CD1c-positive myeloid dendritic cell (primary cell): ENCODE results near the gene MAGI2.
"Not testable (repeated sequence)": the region's sequence is repeated elsewhere in the genome, so short reads cannot be mapped to it uniquely, and the experiment has no call there.

ENCODE experiments used
- DNase-seq: peaks from one replicate; pipeline ENCODE4 v3.0.0-alpha.2; 2016; ENCODE audit errors: extremely low spot score

The MAGI2 gene

DNA sequence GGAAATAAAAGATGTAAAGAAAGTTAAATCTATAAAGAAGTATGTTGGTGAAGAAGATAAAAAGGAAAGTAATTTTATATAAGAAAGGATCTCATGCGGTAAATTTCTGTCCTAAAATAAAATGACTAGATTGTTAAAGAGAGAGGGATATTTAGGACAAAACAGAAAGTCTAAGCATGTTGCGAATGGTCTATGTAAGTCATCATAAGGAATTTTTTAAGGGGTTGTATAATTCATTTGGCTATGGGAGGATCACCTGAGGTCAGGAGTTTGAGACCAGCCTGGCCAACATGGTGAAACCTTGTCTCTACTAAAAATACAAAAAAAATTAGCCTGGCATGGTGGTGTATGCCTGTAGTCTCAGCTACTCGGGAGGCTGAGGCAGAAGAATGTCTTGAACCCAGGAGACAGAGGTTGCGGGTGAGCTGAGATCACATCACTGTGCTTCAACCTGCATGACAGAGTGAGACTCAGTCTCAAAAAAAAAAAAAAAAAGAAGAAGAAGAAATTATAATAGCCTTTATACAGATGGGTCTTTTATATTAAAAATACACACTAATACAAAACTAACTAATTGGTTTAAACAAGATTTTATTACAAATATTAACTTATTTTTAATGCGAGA, 294.3 kb downstream of the MAGI2 start:
- DNase-seq: no peak

DNA sequence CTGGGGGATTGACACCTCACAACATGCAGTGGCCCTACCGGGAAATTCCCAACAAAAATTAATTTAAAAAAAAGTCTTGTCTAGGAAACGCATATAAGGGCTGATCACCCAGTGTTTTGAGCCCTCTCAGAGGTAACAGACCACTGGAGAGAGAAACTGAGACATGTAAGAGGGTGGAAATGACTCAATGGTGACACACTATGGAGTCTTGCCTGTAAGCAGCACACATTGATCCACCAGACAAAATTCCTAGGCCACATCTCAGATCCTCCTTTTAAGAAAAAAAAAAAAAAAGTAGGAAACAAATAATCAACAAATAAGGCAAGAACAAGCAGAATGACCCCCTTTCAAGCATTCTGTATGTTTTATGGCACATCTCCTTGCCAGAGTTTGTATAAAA, 296.2 kb downstream of the MAGI2 start:
- no peak for DNase-seq

DNA sequence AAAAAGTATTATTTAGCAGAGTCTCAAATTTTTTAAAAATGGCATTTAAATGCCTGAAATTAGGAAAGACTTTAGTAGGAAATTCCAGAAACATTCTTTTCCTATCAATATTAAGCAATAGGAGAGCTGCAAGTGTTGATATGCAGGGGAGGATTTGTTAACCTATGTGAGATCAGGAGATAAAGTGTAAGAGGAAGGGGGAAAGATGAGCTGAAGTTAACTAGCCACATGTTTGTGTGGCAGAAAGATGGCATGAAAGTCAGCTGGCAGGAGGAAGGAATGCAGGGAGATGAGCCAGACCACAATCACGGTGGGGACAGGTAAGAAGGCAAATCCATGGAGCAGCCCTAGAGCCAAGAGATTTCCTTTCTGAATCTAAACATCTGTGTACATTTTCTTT, 303.6 kb downstream of the MAGI2 start:
- no peak for DNase-seq

DNA sequence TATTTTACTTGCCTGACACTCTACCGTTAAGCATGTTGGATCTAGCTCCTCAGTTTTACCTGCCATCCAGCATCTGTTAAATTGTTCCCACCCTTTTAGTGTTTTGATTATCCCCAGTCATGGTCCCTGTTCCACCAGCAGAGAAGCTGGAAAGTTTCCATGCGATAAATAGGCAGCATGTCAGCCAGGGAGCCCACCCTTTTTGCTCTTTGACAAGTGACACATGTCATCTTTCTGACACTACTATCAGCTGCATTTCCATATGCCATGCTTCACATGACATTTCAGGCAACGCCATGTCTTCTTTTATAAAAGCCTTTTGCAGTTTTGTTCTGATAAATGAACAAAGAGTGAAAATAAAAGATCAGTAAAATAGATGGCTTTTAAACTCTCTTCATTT, 310.8 kb downstream of the MAGI2 start:
- no peak for DNase-seq

DNA sequence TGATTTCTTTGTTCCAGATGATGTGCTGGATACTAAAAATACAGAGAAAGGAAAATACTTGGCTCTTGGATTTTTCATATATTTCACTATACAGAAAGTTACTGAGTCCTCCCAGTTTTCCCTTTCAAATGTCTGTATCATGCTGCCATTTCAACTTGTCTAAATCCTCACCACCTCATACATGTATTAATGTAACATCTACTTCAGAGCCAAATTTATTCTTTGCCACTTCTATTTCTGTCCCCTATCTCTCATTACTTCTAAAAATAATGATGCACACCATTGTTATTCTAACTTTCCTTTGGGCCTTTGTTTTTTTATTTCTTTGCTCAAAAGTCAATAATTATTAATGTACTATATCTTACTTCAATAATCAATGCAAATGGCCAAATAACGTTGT, 312.2 kb downstream of the MAGI2 start:
- no peak for DNase-seq

GRCh38 chr7:79137942-79138341, 315.5 kb downstream of the MAGI2 start:
- DNase-seq: no peak

DNA sequence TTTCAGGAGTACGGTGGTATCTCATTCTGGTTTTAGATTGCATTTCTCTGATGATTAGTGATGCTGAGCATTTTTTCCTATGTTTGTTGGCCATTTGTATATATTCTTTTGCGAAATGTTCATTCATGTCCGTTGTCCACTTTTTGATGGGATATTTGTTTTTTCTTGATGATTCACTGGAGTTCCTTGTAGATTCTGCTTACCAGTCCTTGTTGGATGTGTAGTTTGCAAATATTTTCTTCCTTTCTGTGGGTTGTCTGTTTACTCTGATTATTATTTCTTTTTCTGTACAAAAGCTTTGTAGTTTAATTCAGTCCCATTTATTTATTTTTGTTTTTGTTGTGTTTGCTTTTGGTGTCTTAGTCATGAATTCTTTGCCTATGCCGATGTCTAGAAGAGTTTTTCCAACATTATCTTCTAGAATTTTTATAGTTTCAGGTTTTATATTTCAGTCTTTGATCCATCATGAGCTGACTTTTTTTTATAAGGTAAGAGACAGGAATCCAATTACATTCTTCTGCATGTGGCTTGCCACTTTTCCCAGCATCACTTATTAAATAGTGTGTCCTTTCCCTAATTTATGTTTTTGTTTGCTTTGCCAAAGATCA, 320.5 kb downstream of the MAGI2 start:
- no peak for DNase-seq

- DNase-seq: no peak
Measured at GRCh38 chr7:79130715-79131114, 322.8 kb downstream of the MAGI2 start.

GRCh38 chr7:79124331-79124730, 329.1 kb downstream of the MAGI2 start:
- no peak for DNase-seq

GRCh38 chr7:79118143-79118542, 335.3 kb downstream of the MAGI2 start:
- DNase-seq: no peak

DNA sequence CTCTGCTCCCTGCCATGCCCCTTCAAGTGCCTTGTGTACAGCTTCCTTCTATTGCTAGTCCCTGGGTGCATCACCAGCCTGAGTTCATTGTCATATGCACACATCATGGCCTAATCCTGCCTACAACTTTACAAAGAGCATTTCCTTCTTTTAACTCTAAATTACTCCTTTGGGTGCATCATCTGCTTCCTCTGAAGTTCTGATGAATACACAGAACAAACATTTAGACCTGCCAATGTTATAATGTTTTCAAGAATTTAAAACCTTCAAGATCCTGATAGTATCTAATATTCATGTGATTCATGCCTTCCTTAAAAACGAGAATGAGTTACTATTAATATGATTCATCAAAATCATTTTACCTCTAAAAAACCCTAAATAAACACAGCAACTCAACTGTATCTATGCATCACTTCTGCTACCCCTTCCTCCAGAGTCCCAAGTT, 357.1 kb downstream of the MAGI2 start:
- DNase-seq: no peak

DNA sequence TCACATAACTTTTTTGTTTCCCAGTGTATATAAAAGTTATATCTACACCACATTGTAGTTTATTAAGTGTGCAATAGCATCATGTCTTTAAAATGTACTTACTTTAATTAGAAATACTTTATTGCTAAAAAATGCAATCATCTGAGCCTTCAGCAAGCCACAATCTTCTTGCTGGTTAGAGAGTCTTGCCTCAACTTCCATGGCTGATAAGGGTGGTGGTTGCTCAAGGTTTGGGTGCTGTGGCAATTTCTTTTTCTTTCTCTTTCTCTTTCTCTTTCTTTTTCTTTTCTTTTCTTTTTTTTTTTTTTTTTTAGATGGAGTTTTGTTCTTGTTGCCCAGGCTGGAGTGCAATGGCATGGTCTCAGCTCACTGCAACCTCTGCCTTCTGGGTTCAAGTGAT, 360.0 kb downstream of the MAGI2 start:
- no peak for DNase-seq

- DNase-seq: no peak
Measured at GRCh38 chr7:79091661-79092060, 361.8 kb downstream of the MAGI2 start.

DNA sequence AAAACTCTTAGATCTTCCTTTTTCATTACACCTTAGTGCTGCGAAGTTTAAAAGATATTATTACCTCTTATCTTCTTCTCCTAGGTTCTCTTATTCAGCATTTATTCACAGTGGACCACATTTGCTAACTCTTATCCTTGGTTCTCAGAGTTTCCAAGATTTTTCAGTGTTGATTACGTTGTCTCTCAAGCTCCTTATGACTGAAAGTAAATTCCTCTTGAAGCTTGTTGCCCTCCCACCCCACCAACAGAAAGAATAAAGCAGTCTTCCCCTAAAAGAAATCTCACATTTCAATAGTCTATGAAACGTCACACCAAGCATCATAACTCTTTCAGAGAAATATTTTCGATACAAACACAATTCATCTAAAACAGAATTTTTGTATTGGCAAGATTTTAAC, 362.5 kb downstream of the MAGI2 start:
- no peak for DNase-seq

GRCh38 chr7:79090543-79090942, 362.9 kb downstream of the MAGI2 start:
- DNase-seq: no peak

DNA sequence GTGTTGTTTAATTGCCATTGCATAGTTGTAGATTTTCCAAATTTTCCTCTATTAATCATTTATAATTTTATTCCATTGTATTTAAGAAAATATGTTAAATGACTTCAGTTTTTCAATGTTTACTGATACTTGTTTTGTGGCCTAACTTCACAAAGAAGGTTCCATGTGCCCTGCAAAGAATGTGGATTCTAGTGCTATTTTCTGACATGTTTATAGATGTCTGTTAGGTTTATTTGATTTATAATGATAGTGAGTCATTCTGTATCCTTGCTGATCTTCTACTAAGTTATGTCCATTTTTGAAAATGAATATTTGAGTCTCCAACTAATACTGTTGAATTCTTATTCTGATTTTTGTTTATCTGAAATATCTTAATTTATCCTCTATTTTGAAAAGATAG, 369.0 kb downstream of the MAGI2 start:
- no peak for DNase-seq

DNA sequence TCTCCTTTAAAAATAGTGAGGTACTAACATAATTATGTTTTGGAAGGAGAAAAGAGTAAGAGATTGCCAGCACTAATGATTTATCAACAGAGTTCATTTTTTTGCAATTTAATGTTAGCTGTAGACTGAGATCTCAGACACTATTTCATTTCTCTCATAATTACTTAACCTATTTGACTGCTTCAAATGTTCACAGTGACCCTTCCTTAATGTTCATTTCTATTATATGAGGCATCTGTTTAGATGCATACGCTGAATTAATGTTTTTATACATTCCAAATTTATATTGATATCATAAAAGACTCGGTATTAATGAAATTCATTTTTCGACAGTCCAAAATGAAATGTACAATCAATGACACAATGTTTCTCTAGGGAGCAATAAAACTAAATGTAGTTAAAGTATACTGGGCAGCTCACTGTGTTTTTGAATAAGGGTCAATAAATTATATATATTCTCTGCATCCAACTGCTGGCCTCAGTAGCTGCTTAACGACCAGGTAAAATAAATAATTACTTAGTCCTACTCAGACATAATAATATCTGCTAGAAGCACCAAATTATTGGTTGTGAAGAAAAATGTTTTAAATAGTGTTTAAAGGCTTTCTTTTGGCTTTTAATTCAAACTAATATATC, 373.4 kb downstream of the MAGI2 start:
- DNase-seq: no peak

- no peak for DNase-seq
Measured at GRCh38 chr7:79078273-79078672, 375.2 kb downstream of the MAGI2 start.

DNA sequence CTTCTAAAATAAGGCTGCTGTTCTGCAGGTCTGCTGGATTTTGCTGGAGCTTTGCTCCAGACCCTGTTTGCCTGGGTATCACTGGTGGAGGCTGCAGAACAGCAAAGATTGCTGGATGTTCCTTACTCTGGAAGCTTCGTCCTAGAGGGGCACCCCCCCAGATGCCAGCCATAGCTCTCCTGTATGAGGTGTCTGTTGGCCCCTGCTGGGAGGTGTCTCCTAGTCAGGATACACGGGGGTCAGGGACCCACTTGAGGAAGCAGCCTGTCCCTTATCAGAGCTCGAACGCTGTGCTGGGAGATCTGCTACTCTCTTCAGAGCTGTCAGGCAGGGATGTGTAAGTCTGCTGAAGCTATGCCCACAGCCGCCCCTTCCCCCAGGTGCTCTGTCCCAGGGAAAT, 382.3 kb downstream of the MAGI2 start:
- not testable (repeated sequence) for DNase-seq

GRCh38 chr7:79064187-79064823, 389.2 kb downstream of the MAGI2 start:
- no peak for DNase-seq

DNA sequence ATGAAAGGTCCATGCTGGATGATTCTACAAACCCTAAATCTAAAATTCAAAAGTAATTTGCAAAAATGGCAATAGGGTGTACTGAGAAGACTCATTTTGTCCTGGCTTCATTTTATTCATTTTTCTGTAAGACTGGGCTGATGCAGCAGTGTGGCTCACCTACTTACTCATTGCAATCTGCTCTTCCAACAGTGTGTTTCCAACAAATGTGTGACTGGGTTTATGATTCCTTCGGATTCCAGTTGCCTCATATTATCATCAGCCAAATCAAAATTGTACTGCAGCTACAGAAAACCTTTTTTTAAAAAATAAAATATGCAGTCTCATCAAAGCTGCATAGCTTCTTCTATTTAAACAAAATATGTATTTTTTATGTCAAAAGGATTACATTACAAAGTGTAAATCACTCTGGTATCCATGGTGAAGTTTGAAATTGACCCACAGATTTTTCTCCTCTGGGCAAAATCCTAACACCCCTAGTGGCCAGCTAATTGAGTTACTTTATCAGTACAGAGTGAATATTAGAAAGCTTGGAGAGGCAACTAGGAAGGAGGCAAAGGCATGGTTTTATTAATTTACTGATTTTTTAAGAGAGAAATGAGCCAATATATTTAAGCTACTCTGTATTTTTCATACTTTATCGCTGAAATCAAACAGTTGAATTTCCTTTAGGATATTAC, 390.3 kb downstream of the MAGI2 start:
- no peak for DNase-seq

DNA sequence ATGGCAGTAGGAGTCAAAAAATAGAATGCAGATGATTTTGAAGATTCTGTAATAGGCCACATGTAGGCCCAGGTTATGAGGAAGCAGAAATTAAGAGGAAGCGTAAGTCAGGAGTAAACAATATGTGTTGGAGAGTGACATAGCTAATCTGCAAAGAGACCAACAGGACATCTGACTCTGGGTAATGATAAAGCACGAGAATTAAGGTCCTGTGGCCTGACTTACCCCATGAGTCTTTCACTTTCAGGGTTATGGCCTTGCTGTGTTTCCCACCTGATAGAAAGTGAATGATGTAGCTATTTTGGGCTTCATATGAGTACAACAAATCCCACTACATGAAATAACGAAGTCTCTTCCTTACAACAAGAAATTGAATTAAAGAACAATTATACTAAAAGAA, 393.0 kb downstream of the MAGI2 start:
- DNase-seq: no peak
